GM19467 (cell line): Measurements from ENCODE around the gene DHRS7B.

Experiments used
- ATAC-seq: cut with Tn5 transposase; IDR thresholded peaks from one replicate; pipeline ENCODE4 v1.9.1; 2021; ENCODE audit warnings: mild to moderate bottlenecking, moderate library complexity; ENCODE audit not compliant: unreplicated experiment

Gene DHRS7B

GRCh38 chr17:21149621-21150020 is 22.9 kb downstream of the DHRS7B start:
- ATAC-seq: no peak

GRCh38 chr17:21152731-21153130 is 26.0 kb downstream of the DHRS7B start:
- no peak for ATAC-seq

- no peak for ATAC-seq
These were observed 31.0 kb downstream of the DHRS7B start for GRCh38 chr17:21157586-21158370.

DNA sequence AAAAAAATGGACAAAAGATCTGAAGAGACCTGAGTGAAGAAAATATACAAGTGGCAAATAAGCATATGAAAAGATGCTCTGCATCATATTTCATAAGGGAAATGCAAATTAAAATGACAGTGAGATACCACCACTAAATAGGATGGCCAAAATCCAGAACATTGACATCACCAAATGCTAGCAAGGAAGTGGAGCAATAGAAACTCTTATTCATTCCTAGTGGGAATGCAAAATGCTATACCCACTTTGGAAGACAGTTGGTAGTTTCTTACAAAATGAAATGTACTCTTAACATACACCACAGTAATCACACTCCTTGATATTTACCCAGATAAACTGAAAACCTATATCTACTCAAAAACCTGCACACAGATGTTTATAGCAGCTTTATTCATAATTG is 33.6 kb downstream of the DHRS7B start:
- ATAC-seq: no peak

DNA sequence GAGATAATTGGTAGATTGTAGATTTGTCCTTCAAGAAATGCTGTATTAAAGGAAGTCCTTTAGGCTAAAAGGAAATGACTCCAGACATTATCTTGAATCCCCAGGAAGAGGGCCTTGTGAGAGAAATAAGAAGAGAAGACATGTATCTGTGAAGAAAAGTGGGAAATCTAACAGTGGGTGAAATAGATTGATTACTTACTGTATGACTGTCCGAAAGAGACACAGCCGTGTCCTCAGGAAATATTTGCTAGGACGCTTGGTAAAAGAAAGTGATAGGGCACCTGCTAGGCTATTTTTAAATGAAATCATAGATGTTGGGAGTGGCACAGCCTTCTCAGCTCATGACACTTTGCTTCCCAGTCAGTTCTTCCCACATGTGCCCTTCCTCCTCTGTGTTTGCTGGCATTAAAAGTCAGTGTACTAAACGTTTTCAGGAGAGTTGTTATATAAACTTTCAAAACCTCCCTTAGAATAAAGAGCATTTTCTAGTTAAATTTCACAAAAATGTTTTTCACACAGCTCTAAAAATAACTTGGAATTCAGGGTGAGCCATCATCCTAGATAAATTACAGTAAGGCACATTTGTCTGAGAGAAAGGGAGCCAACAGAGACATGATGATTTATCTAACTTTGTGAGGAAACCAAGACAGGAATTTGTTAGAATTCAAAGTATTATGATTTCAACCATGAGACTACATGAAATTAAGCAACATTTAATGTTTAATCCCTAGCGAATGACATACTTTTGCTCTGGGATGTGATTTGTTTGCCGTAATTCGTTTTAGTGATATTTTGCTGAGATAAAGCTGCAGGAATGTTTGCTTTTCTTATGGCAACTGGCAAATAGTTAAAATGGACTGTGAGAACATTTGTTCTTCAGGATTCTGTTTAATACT is 35.0 kb downstream of the DHRS7B start:
- ATAC-seq: no peak

DNA sequence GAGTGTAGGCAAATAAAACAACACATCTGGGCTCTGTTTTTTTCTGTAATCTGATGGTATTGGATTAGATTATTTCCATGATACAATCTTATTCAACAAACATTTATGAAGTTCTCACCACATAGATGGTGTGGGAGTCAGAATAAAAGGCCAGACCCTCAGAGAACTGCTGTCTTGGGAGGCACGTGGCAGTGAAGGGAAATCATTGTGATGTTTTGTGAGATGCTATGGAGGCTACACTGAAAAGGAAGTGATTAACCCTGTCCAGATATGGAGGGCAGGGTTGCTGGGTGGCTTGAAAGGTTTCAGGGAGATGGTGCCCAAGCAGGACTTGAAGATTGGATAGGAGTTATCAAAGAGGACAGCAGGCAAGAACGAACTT is 35.6 kb downstream of the DHRS7B start:
- ATAC-seq: no peak

DNA sequence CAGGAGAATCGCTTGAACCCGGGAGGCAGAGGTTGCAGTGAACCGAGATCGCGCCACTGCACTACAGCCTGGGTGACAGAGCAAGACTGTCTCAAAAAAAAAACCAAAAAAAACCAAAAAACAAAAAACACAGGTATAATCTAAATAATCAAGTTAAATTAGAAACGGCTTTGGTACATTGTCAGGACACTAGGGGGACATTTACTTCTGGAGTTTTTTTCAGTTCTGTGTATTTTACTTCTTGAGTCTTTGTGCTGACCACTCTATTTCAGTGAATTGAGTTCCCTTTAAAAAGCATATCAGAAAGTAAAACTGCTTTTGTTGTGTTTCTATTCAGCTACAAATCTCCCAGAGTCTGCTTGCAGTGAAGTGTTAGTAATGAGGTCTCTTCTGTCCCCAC is 36.3 kb downstream of the DHRS7B start:
- ATAC-seq: no peak

DNA sequence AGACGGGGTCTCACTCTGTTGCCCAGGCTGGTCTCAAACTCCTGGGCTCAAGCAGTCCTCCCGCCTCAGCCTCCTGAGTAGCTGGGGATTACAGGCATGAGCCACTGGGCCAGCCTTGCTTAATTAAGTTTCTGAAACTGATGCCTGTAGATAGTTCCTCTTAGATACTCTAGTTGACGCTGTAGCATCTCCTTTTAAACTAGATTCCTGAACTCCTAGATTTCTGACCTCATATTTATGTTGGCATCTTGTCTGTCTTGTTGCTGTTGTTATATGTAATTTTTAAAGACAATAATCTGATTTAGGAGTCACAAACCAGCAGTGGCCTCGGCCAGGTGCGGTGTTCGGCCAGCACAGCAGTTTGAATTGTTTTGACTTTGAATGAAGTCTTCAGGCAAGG is 37.5 kb downstream of the DHRS7B start:
- ATAC-seq: no peak

- ATAC-seq: no peak
These were observed 37.9 kb downstream of the DHRS7B start for GRCh38 chr17:21164620-21165019.

DNA sequence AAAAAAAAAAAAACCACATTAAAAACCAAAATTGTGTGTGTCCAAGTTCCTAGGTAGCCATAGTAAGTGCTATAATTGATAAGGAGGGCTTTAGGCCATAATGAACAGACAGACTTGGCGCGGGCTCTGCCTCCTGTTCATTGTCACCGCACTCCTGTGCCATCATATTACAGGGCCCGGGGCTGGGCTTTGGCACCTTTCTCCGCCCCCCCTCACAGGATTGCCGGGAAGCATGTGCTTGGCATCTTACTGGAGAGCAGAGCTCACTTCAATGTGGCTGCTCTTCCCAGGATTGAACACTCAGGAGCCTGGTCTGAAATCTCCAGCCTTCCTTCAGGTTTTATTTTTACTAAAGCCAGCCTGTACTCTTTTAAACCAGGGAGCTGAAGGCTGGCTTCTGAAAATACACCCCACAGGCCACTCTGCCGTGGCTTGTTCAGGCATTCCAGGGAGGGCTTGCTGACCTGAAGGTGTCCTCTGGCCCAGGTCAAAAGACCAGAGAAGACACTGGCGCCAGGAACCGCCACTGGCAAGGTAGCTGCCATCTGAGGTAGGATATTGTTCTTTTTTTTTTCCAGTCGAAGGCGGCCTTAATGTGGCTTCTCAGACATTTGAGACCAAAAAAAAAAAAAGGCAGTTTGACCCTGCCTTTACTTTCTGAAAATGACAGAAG is 39.3 kb downstream of the DHRS7B start:
- ATAC-seq: no peak

- ATAC-seq: no peak
These were observed 39.9 kb downstream of the DHRS7B start for GRCh38 chr17:21166595-21167210.

- no peak for ATAC-seq
These were observed 40.5 kb downstream of the DHRS7B start for GRCh38 chr17:21167303-21167702.

GRCh38 chr17:21168555-21168865 is 41.7 kb downstream of the DHRS7B start:
- no peak for ATAC-seq

- ATAC-seq: no peak
These were observed 42.7 kb downstream of the DHRS7B start for GRCh38 chr17:21169496-21169895.

DNA sequence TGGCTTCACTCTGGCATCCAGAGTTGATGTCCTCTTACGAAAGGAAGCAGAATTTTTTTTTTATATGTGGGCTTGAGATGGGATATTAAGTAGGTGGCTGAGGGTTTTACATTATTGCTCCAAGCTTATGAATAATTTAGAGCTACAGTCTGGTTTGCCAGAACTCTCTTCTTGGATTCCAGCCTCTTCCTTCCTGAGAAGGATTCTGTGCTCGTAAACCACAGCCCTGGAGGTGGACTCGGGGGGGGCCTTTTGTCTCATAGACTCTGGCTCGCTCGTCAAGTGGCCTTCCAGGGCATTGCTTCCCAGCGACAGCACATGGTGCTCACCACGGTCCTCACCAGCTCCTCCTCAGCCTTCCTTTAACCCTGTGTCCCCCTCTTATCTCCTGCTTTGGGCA is 44.0 kb downstream of the DHRS7B start:
- ATAC-seq: no peak

DNA sequence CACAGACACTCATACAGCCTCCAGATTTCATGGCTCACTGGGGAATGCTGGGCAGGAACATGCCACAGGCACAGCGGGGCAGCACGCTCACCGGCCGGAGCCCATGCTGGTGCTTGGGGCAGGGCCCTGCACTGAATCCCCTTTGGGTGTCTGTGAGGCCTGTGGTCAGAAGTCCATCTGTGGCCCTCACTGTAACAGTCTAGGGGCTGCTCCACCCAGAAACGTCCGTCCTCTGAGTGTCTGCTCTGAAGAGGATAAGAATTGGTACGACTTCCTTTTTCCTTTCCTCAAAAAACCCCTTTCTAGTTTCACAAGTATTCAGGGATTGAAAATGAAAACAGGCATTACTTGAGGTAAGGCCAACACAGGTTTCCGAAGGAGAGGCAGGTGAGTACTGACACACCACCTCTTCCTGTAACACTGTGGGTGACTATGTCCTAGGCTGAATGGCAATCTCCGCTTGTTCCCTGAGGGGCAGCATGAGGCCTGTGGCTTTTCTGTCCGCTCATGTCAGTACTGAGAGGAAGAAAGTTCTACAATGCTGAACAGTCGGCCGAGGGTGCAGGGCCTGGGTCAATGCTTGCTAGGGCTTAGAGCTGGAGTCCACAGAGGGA is 44.7 kb downstream of the DHRS7B start:
- ATAC-seq: peak; percentile 73

DNA sequence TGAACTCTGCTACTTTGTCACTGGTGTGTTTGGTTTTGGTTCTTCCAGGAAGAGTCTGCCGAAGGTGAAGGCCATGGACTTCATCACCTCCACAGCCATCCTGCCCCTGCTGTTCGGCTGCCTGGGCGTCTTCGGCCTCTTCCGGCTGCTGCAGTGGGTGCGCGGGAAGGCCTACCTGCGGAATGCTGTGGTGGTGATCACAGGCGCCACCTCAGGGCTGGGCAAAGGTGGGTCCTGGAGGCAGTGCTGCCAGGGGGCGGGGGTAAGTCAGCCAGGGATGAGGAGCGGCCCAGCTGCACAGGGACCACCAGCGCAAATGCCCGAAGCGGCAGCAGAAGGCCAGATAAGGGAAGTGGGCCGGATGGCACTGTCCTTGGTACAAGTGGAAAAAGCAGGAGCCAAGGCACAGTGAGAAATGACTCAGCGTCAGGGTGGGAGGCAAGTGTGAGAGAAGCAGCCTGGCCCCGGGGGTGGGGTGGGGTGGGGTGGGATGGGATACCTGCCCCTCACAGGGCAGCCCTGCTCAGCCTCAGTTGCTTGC is 45.3 kb downstream of the DHRS7B start:
- no peak for ATAC-seq

DNA sequence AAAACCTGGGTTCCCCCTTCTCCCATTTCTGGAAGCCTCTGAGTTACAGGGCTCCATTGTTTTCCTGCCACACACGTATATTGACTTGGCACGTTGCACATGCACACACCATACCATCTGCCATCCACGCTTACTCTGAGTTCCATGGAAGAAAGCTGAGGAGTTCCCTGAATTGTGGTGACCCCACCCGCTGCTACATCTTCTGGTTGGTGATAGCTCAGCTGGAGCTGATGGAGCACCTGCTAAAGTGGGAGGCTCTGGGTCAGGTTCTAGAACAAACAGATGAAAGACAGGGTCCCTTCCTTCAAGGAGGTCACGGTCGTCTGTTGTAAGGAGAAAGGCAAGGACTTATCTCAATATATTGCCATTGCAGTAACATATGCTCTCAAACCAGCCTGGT is 46.1 kb downstream of the DHRS7B start:
- no peak for ATAC-seq

GRCh38 chr17:21173543-21173942 is 46.8 kb downstream of the DHRS7B start:
- ATAC-seq: no peak

- ATAC-seq: no peak
These were observed 47.4 kb downstream of the DHRS7B start for GRCh38 chr17:21174186-21174585.

DNA sequence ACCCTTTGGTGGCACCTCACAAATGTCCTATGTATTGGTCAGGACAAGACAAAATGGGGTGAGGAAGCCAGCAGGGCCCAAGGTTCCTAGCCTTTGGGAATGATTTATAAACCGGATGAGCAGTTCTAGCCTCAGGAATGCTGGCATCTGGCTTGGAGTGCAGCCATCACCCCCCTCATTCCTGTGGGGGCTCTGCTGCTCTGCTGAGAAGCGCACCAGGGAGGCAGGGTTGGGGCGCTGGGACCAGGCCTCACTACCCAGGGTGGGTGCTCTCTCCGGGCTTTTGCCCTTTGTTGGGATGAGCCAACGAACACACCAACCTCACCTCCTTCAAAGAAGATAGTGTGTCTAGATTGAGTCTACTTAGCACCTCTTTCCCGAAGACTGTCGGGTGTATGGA is 47.9 kb downstream of the DHRS7B start:
- ATAC-seq: no peak
